Measurements from ENCODE around the gene CDC25B.

CDC25B gene

DNA sequence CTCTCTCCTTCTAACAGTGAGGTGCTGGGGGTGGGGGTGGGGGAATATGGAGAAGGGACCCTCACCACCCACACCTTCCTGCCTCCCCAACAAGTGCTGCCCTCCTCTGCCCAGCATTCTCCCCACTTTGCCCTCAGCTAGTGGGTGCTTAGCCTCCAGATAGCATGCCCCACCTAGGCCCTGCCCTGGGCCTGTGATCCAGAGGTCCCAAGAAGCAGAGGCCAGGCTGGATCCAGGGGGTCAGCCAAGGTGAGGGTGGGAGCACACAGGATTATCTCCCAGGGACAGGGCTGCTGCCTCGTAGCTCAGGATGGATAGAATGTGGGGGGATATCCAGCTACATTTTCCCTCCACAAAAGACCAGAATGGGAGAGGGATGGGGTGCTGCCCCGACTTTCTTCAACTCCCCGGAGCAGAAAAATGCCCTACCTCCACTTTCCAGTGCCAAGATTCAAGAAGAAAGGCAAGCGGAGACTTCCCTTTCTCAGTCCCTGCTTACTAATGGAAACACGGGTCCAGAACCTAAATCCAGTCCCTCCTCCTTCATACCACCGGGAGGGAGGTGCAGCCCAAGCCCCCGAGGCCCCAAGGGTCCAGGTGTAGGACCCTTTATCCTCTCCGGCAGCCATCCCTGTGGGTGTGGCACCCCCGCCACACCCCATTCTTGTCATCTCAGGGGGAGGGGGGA lies 29.5 kb upstream of the CDC25B start:
- H3K36me3 ChIP-seq (replicated peaks) = peaks cover 2% of the 10 kb centered on the region
- no peak overlapping the region for H3K27ac ChIP-seq
- no peaks in the 10 kb centered on the region for H3K27me3 ChIP-seq (replicated peaks)
- no peak for DNase-seq
- no peak for TF ChIP-seq CTCF (IDR thresholded peaks at IDR 0.05; ENCODE audit: low read depth, low read length, missing control alignments)
- in situ Hi-C loops (cut with HindIII; ENCODE audit: low pct_ligation_motif_present, low sequenced_read_pairs) = no loop called here
- peak overlapping the region; percentile 74 for H3K4me3 ChIP-seq (ENCODE audit: low read depth, low read length)

GRCh38 chr20:3767110-3767426 lies 29.0 kb upstream of the CDC25B start:
- Histone ChIP-seq H3K4me3 (ENCODE audit: low read depth, low read length) (peak overlapping the region; percentile 74), H3K27ac (no peak overlapping the region), H3K27me3 (replicated peaks) (no peaks in the 10 kb centered on the region), H3K36me3 (replicated peaks) (no peaks in the 10 kb centered on the region)
- DNase-seq = no peak
- in situ Hi-C loops (cut with HindIII; ENCODE audit: low pct_ligation_motif_present, low sequenced_read_pairs) = no loop called here
- TF ChIP-seq CTCF (IDR thresholded peaks at IDR 0.05; ENCODE audit: low read depth, low read length, missing control alignments) = no peak

DNA sequence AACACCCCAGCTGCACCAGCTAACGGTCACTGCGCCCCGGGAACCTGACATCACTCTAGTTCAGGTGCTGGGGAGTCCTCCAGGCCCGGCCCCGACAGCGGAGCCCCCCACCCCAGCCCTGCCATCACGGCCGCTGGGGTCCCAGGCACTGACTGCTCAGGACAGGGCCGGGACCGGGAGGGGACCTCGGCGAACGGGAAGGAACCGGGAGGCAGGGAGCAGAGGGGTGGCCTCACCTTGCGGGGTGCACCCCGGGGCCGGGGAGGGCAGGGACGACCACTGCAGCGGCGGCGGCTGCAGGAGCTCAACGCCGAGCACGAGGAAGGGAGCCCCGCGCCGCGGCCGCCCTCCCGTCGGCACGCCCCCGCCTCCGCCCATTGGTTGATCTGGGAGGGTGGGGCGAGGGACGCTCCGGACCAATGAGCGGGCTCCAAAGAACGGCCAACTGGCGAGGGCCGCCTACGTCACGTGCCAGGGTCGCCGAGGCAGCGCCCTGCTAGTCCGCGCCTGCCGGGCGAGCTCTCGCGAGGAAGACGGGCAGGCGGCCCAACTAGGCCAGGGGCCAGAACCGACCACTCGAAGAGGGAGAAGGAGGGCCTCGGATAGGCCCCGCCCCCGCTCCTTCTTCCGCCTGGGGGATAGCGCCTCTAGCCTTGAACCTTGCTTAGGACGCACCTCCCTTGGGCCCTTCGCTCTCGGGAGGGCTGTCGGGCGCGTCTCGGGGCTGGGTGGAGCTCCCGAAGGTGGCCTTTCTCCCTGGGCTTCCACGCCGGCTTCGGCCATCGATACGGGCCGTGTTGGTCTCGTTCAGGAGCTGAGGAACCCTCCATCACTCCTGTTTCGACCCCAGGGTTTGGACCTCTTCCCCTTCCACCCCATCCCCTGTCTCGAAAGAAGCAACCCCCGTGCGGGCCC lies 28.4 kb upstream of the CDC25B start, which contains the start of gene ADISSP:
Gene ADISSP (minus strand): TSS at position 327 of the 915 bp plus-strand sequence. CDS start 7,653 bp downstream, outside the sequence.
- peak; percentile 29 for TF ChIP-seq CTCF (IDR thresholded peaks at IDR 0.05; ENCODE audit: low read depth, low read length, missing control alignments)
- H3K27me3 ChIP-seq (replicated peaks) = no peaks in the 10 kb centered on the region
- DNase-seq = peak; percentile 97
- peak within 1 kb of the TSS; percentile 67 for H3K27ac ChIP-seq
- in situ Hi-C loops (cut with HindIII; ENCODE audit: low pct_ligation_motif_present, low sequenced_read_pairs) = no loop called here
- H3K4me3 ChIP-seq (ENCODE audit: low read depth, low read length) = peak within 1 kb of the TSS; percentile 77
- H3K36me3 ChIP-seq (replicated peaks) = no peaks in the 10 kb centered on the region

- Histone ChIP-seq H3K27ac (peak overlapping the region; percentile 67), H3K27me3 (replicated peaks) (no peaks in the 10 kb centered on the region), H3K36me3 (replicated peaks) (no peaks in the 10 kb centered on the region), H3K4me3 (ENCODE audit: low read depth, low read length) (peak overlapping the region; percentile 77)
- in situ Hi-C loops (cut with HindIII; ENCODE audit: low pct_ligation_motif_present, low sequenced_read_pairs) = no loop called here
- peak; percentile 57 for TF ChIP-seq CTCF (IDR thresholded peaks at IDR 0.05; ENCODE audit: low read depth, low read length, missing control alignments)
- peak; percentile 74 for DNase-seq
These were observed 27.6 kb upstream of the CDC25B start for GRCh38 chr20:3768342-3769130.

DNA sequence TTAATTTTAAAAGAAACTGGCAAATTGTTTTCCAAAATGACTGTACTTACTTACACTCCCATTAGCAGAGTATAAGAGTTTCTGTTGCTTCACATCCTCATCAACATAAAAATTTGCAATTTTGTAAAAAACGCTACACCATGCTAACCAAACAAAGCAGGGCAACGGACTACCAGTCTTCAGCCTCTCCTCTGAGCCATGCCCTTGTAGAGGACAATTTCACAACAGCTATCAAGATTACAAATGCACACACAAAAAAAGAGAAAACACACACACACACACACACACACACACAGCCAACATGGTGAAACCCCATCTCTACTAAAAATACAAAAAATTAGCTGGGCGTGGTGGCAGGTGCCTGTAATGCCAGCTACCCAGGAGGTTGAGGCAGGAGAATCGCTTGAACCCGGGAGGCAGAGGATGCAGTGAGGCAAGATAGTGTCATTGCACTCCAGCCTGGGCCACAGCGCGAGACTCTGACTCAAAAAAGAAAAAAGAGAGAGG lies 24.5 kb upstream of the CDC25B start:
- TF ChIP-seq CTCF (IDR thresholded peaks at IDR 0.05; ENCODE audit: low read depth, low read length, missing control alignments) = no peak
- in situ Hi-C loops (cut with HindIII; ENCODE audit: low pct_ligation_motif_present, low sequenced_read_pairs) = no loop called here
- DNase-seq = no peak
- no peak overlapping the region for H3K27ac ChIP-seq
- no peak overlapping the region for H3K4me3 ChIP-seq (ENCODE audit: low read depth, low read length)
- H3K36me3 ChIP-seq (replicated peaks) = no peaks in the 10 kb centered on the region
- H3K27me3 ChIP-seq (replicated peaks) = no peaks in the 10 kb centered on the region
